Measurements from ENCODE around the gene INHBE.
A peak's percentile ranks its signal among the peaks of the same experiment; 100 is the strongest.

The INHBE gene

GRCh38 chr12:57476993-57477709, 22.0 kb downstream of the INHBE start (continued):
- TF ChIP-seq PRDM2 (tag by site-specific recombination; IDR thresholded peaks at IDR 0.05; ENCODE audit: borderline replicate concordance) (no peak), ZBTB48 (tag by site-specific recombination; IDR thresholded peaks at IDR 0.05) (no peak)

- H3K4me1 ChIP-seq (ENCODE audit: control insufficient read depth, insufficient read depth, low read length): no peaks in the 10 kb centered on the region
- ChIA-PET POLR2A (interaction anchor here (0.5 kb wide), 1 partner anchor 16 kb away, joined by 3 read pairs; no protein-coding TSS in a partner anchor), CTCF (interaction anchor here (0.6 to 1.7 kb wide), 5 partner anchors 16 to 264 kb away, joined by 3 to 4 read pairs (median 4); partner anchors contain the start of genes GLI1 and INHBE)
- 0 out of 2 replicates have a peak, but pooled peaks have one; percentile 7 for TF ChIP-seq ZNF600 (tag by site-specific recombination; IDR thresholded peaks at IDR 0.05)
- 0 out of 2 replicates have a peak, but pooled peaks have one; percentile 34 for TF ChIP-seq ZNF335 (tag by site-specific recombination; conservative IDR thresholded peaks at IDR 0.05)
- TF ChIP-seq PRDM6 (tag by site-specific recombination; IDR thresholded peaks at IDR 0.05): no peak
- TF ChIP-seq ZNF629 (tag by site-specific recombination; IDR thresholded peaks at IDR 0.05): peak; percentile 51; the same call in 1 of the 2 replicates
- TF ChIP-seq ZNF398 (tag by site-specific recombination; IDR thresholded peaks at IDR 0.05): no peak
- peak; percentile 26; the same call in 1 of the 2 replicates for TF ChIP-seq ZBTB21 (tag by site-specific recombination; IDR thresholded peaks at IDR 0.05)
- TF ChIP-seq ZBTB17 (tag by site-specific recombination; IDR thresholded peaks at IDR 0.05): 0 out of 2 replicates have a peak, but pooled peaks have one; percentile 19
- no peaks in the 10 kb centered on the region for H3K9me3 ChIP-seq (ENCODE audit: control insufficient read depth, insufficient read depth, low read depth, low read length)
- no peaks in the 10 kb centered on the region for H3K36me3 ChIP-seq (ENCODE audit: control insufficient read depth in 2 of 2, insufficient read depth in 1 of 2, low read length in 2 of 2)
- H3K4me3 ChIP-seq (ENCODE audit: low read depth, low read length): no peak overlapping the region
- no peak overlapping the region for H3K27ac ChIP-seq (ENCODE audit: extremely low read depth, low read depth, low read length)
Measured at GRCh38 chr12:57477710-57478681, 22.9 kb downstream of the INHBE start.

DNA sequence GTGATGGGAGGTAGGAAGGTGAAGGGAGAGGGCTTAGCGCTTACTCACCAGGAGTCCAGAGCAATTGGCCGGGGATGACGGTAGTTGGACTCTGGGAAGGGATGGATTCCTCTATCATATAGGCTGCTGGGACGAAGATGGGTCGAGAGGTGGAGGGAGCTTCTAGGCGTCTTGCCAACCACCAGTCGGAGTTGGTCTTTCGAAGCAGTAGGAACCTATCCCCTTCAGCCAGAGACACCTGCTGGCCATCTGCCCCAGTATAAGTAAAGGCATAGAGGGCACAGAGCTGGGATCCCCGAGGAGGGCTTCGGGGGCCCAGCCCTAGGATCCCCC, 23.9 kb downstream of the INHBE start:
- H3K9me3 ChIP-seq (ENCODE audit: control insufficient read depth, insufficient read depth, low read depth, low read length): no peaks in the 10 kb centered on the region
- no peak overlapping the region for H3K4me3 ChIP-seq (ENCODE audit: low read depth, low read length)
- no peaks in the 10 kb centered on the region for H3K36me3 ChIP-seq (ENCODE audit: control insufficient read depth in 2 of 2, insufficient read depth in 1 of 2, low read length in 2 of 2)
- H3K27ac ChIP-seq (ENCODE audit: extremely low read depth, low read depth, low read length): no peak overlapping the region
- CTCF ChIA-PET: interaction anchor here (1.0 kb wide), 1 partner anchor 20 kb away, joined by 4 read pairs; the partner anchor contains the start of gene GLI1
- POLR2A ChIA-PET: interaction anchor here (0.6 kb wide), 1 partner anchor 16 kb away, joined by 3 read pairs; no protein-coding TSS in a partner anchor
- no peaks in the 10 kb centered on the region for H3K4me1 ChIP-seq (ENCODE audit: control insufficient read depth, insufficient read depth, low read length)
- TF ChIP-seq, protein P1, sequence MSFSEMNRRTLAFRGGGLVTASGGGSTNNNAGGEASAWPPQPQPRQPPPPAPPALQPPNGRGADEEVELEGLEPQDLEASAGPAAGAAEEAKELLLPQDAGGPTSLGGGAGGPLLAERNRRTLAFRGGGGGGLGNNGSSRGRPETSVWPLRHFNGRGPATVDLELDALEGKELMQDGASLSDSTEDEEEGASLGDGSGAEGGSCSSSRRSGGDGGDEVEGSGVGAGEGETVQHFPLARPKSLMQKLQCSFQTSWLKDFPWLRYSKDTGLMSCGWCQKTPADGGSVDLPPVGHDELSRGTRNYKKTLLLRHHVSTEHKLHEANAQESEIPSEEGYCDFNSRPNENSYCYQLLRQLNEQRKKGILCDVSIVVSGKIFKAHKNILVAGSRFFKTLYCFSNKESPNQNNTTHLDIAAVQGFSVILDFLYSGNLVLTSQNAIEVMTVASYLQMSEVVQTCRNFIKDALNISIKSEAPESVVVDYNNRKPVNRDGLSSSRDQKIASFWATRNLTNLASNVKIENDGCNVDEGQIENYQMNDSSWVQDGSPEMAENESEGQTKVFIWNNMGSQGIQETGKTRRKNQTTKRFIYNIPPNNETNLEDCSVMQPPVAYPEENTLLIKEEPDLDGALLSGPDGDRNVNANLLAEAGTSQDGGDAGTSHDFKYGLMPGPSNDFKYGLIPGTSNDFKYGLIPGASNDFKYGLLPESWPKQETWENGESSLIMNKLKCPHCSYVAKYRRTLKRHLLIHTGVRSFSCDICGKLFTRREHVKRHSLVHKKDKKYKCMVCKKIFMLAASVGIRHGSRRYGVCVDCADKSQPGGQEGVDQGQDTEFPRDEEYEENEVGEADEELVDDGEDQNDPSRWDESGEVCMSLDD (tag by site-specific recombination; IDR thresholded peaks at IDR 0.05): no peak
- no peak for TF ChIP-seq ATF2 (tag by site-specific recombination; IDR thresholded peaks at IDR 0.05; ENCODE audit: low read depth)
- TF ChIP-seq, protein P2, sequence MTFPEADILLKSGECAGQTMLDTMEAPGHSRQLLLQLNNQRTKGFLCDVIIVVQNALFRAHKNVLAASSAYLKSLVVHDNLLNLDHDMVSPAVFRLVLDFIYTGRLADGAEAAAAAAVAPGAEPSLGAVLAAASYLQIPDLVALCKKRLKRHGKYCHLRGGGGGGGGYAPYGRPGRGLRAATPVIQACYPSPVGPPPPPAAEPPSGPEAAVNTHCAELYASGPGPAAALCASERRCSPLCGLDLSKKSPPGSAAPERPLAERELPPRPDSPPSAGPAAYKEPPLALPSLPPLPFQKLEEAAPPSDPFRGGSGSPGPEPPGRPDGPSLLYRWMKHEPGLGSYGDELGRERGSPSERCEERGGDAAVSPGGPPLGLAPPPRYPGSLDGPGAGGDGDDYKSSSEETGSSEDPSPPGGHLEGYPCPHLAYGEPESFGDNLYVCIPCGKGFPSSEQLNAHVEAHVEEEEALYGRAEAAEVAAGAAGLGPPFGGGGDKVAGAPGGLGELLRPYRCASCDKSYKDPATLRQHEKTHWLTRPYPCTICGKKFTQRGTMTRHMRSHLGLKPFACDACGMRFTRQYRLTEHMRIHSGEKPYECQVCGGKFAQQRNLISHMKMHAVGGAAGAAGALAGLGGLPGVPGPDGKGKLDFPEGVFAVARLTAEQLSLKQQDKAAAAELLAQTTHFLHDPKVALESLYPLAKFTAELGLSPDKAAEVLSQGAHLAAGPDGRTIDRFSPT (tag by site-specific recombination; IDR thresholded peaks at IDR 0.05): no peak

Measured in HEK293 (cell line).